GM12875 (cell line): ENCODE measurements around the gene WNT8B.

Source experiments
- H3K4me3 ChIP-seq: one replicate; pipeline ENCODE4 v1.5.1; 2011; ENCODE audit warnings: low read depth, low read length, control low read depth
- CTCF ChIP-seq: IDR thresholded peaks from 2 replicates; pipeline ENCODE4 v1.5.1; 2011; ENCODE audit warnings: low read depth, mild to moderate bottlenecking, control low read depth, inconsistent platforms, low read length, moderate library complexity, borderline replicate concordance; ENCODE audit not compliant: insufficient read depth

WNT8B gene

GRCh38 chr10:100438674-100439315, 24.0 kb upstream of the WNT8B start:
- no peak overlapping the region for H3K4me3 ChIP-seq
- no peak for TF ChIP-seq CTCF

- no peak for TF ChIP-seq CTCF
- no peak overlapping the region for H3K4me3 ChIP-seq
Observed at GRCh38 chr10:100442548-100442947, 20.3 kb upstream of the WNT8B start.

DNA sequence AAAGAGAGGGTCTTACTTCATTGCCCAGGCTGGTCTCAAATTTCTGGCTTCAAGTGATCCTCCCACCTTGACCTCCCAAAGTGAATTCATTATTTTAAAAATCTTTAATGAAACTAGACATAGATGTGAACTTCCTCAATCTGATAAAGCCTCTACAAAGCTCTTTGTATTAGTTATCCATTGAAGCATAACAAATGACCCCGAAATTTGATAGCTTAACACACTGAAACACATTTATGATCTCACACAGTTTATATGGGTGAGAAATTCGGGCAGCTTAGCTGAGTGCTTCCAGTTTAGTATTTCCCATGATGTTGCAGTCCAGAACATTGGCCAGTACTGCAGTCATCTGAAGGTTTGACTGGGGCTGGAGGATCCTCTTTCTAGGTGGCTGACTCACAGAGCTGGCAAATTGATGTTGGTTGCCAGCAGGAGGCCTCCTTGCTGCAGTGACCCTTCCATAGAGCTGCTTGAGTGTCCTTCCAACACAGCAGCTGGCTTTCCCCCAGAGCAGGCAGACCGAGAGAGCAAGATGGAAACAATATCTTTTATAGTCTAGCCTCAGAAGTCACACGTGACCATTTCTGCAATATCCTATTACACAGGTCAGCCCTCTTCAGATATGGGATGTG, 16.6 kb upstream of the WNT8B start:
- no peak overlapping the region for H3K4me3 ChIP-seq
- TF ChIP-seq CTCF, result no peak

- no peak for TF ChIP-seq CTCF
- H3K4me3 ChIP-seq, result no peak overlapping the region
Observed at GRCh38 chr10:100447663-100448062, 15.1 kb upstream of the WNT8B start.

- TF ChIP-seq CTCF, result no peak
- H3K4me3 ChIP-seq, result no peak overlapping the region
Observed at GRCh38 chr10:100448951-100449350, 13.9 kb upstream of the WNT8B start.

GRCh38 chr10:100468322-100468721, 5.5 kb downstream of the WNT8B start:
- H3K4me3 ChIP-seq, result no peak overlapping the region
- TF ChIP-seq CTCF, result no peak

DNA sequence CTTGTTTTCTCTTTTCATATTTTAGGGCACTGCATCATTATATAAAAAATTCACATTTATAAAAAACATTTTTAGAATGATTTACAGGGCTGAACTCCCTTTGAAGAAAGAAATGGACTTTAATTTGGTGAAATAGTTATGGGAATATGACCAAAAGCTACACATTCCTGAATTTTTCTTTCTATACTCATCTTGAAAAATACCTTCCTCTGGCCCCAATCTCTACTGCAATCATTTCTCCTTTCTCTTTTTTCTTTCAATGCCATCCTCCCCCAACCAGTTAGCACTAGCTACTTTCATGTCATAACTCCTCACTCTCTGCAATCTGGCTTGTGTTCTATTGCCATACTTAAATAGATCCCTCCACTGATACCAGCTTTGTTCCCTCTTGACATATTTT, 6.2 kb downstream of the WNT8B start:
- TF ChIP-seq CTCF, result no peak
- H3K4me3 ChIP-seq, result no peak overlapping the region
